AG10803 (cell line): ENCODE measurements around the gene SPI1.

Experiments
- DNase-seq: peaks from one replicate; pipeline ENCODE4 v3.0.0; 2010; ENCODE audit warnings: low read depth
- H3K4me3 ChIP-seq: 2 replicates; pipeline ENCODE4 v1.5.1; 2011; ENCODE audit warnings: mild to moderate bottlenecking, low read length, control low read depth
- CTCF ChIP-seq: conservative IDR thresholded peaks from 2 replicates; pipeline ENCODE4 v1.5.1; 2011; ENCODE audit warnings: mild to moderate bottlenecking, low read length, control low read depth, inconsistent platforms

The SPI1 gene

GRCh38 chr11:47329987-47330931 lies 48.1 kb downstream of the SPI1 start:
- DNase-seq: no peak
- no peak for TF ChIP-seq CTCF
- H3K4me3 ChIP-seq: no peak overlapping the region

GRCh38 chr11:47329431-47329986 lies 48.8 kb downstream of the SPI1 start:
- no peak overlapping the region for H3K4me3 ChIP-seq
- DNase-seq: no peak
- no peak for TF ChIP-seq CTCF

DNA sequence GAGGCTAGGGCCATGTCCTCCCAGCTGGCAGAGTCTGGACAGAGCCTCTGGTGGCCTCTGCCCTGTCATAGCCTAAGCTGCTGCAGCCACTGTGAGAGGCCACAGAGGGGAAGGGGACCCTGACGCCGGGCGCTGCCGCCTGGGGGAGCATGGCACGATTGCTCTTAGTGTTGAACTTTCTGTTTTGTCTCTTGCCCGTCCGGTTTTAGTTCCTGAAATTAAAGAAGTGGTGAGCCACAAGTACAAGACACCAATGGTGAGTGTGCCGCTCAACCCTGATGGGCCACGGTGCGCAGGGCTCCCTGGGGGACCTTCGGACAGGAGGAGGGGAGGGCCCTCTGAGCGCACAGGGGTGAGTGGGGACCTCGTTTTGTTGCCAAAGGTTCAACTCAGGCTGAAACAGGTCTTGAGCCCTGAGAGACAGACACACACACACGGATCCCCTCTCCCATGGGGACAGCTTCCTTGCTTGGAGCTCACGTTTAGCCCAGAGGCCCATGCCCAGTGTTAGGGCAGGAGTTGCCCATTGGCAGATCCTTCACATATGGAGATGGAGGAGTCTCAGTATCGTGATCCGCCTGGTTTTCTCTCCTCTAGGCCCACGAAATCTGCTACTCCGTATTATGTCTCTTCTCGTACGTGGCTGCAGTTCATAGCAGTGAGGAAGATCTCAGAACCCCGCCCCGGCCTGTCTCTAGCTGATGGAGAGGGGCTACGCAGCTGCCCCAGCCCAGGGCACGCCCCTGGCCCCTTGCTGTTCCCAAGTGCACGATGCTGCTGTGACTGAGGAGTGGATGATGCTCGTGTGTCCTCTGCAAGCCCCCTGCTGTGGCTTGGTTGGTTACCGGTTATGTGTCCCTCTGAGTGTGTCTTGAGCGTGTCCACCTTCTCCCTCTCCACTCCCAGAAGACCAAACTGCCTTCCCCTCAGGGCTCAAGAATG lies 49.6 kb downstream of the SPI1 start:
- DNase-seq: no peak
- TF ChIP-seq CTCF: no peak
- no peak overlapping the region for H3K4me3 ChIP-seq

GRCh38 chr11:47327949-47328348 lies 50.4 kb downstream of the SPI1 start:
- DNase-seq: no peak
- no peak for TF ChIP-seq CTCF
- H3K4me3 ChIP-seq: no peak overlapping the region

DNA sequence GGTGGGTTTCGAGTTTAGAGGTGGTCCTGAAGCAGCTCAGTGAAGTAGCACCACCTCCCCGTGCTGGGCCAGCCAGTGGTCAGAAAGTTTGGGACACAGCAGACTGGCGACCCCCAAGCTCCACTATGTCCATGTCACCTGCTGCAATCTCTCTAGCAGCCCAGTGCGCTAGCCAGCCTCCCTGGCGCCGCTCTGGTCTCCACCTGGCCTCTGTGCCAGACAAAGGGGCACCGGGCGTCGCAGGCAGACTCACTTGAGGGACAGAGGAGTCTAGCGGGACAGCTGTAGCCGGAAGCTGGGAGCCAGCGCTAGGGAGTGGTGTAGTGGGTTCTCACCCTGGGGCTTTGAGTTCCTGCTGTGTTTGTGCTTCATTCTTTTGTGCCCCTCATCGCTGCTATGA lies 51.3 kb downstream of the SPI1 start:
- no peak for TF ChIP-seq CTCF
- no peak for DNase-seq
- H3K4me3 ChIP-seq: no peak overlapping the region

DNA sequence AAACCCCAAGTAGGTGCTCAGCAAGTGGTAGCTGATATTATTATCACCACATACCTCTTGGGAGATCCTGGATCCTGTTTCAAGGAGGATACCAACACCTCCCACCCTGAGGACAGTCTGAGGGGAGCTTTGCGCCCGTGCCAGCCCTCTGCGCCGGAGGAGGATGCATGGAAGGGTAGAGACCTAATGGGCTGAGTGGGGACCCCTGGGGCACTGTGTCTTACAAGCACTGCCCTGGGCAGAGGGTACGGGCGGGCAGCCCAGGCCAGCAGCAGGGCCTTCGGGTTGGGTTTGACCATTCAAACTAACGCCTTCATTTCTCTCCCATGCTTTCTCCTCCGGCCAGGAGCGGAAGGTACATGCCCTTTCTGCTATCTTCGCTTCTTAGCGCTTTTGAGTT lies 52.1 kb downstream of the SPI1 start:
- no peak for DNase-seq
- TF ChIP-seq CTCF: no peak
- H3K4me3 ChIP-seq: no peak overlapping the region
